Progenitor cell of endocrine pancreas (in vitro differentiated cells): ENCODE results near the gene RNF223. TPM values are rescaled to one million over a fixed set of nuclear protein-coding genes. Genes with fewer than 3 reads are reported as not detected.

Experiments
- DNase-seq: peaks from one replicate; pipeline ENCODE4 v3.0.0; 2021; ENCODE audit warnings: low spot score; ENCODE audit not compliant: unreplicated experiment
- H3K27ac Mint-ChIP-seq: 2 replicates; pipeline ENCODE4 v1.8.0; 2021; ENCODE audit warnings: mild to moderate bottlenecking, moderate library complexity, mixed read lengths
- H3K27me3 Mint-ChIP-seq: 2 replicates; pipeline ENCODE4 v1.8.0; 2021; ENCODE audit warnings: mixed read lengths
- H3K36me3 Mint-ChIP-seq: 2 replicates; pipeline ENCODE4 v1.8.0; 2022; ENCODE audit warnings: mixed read lengths; ENCODE audit not compliant: insufficient read depth
- H3K4me1 Mint-ChIP-seq: 2 replicates; pipeline ENCODE4 v1.8.0; 2021; ENCODE audit warnings: low read depth, mixed read lengths
- H3K4me3 Mint-ChIP-seq: 2 replicates; pipeline ENCODE4 v1.8.0; 2021; ENCODE audit warnings: low read depth, mild to moderate bottlenecking, moderate library complexity, mixed read lengths
- H3K9me3 Mint-ChIP-seq: 2 replicates; pipeline ENCODE4 v1.8.0; 2021; ENCODE audit warnings: low read depth, mixed read lengths
- total RNA-seq: library from RNA; stranded (reverse); gene quantifications from 2 replicates; pipeline ENCODE4 v1.2.1, GENCODE V29; 2021
- TF ChIP-seq, protein P1 (sequence below): fragments of 200-600 bp; sonication (generic); IDR thresholded peaks from one replicate; pipeline ENCODE4 v1.5.0; 2021; ENCODE audit warnings: antibody characterized with exemption, mild to moderate bottlenecking; ENCODE audit not compliant: unreplicated experiment

Gene RNF223
- total RNA-seq, 1 donor from 2014 or later: not detected

DNA sequence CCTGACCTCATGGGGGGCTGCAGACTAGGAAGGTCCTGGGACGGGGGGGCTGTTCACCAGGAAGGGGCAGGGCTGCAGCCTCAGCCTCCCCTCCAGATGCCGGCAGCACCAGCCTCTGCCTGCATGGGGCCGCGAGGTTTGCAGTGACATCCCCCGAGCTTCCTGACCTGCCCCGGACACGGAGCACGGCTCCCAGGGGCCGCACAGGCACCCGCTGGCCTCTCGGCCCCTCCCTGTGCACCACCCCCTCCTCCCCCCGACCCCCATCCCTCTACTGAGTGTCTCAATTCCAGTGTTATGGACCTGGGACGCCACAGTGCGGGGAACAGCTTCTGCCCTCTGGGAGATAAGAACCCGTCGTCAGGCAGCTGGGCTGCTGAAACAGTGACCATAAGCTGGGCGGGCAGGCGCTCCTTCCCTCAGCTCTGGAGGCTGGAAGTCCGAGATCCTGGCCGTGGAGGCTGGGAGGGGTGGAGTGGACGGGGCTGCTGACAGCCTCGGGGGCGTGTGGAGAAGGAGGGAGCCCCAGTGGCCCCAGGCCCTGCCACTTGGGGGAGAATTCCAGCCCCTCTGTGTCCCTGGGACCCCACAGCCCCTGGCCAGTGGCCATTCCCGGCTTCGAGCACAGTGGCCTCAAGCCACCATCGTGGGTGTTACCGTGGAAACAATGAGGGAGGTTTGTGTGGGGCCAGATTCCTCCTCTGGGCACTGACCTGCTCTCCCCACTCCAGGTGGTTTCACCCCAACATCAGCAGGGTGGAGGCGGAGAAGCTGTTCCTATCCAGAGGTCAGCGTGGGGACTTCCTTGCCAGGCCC lies 11.6 kb downstream of the RNF223 start:
- H3K9me3 Mint-ChIP-seq: no peaks in the 10 kb centered on the region
- DNase-seq: no peak
- no peak overlapping the region for H3K27ac Mint-ChIP-seq
- H3K36me3 Mint-ChIP-seq: no peaks in the 10 kb centered on the region
- H3K27me3 Mint-ChIP-seq: peaks cover 49% of the 10 kb centered on the region
- TF ChIP-seq, protein P1, sequence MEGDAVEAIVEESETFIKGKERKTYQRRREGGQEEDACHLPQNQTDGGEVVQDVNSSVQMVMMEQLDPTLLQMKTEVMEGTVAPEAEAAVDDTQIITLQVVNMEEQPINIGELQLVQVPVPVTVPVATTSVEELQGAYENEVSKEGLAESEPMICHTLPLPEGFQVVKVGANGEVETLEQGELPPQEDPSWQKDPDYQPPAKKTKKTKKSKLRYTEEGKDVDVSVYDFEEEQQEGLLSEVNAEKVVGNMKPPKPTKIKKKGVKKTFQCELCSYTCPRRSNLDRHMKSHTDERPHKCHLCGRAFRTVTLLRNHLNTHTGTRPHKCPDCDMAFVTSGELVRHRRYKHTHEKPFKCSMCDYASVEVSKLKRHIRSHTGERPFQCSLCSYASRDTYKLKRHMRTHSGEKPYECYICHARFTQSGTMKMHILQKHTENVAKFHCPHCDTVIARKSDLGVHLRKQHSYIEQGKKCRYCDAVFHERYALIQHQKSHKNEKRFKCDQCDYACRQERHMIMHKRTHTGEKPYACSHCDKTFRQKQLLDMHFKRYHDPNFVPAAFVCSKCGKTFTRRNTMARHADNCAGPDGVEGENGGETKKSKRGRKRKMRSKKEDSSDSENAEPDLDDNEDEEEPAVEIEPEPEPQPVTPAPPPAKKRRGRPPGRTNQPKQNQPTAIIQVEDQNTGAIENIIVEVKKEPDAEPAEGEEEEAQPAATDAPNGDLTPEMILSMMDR: no peak
- H3K4me1 Mint-ChIP-seq: peaks cover 4% of the 10 kb centered on the region
- H3K4me3 Mint-ChIP-seq: no peak overlapping the region

DNA sequence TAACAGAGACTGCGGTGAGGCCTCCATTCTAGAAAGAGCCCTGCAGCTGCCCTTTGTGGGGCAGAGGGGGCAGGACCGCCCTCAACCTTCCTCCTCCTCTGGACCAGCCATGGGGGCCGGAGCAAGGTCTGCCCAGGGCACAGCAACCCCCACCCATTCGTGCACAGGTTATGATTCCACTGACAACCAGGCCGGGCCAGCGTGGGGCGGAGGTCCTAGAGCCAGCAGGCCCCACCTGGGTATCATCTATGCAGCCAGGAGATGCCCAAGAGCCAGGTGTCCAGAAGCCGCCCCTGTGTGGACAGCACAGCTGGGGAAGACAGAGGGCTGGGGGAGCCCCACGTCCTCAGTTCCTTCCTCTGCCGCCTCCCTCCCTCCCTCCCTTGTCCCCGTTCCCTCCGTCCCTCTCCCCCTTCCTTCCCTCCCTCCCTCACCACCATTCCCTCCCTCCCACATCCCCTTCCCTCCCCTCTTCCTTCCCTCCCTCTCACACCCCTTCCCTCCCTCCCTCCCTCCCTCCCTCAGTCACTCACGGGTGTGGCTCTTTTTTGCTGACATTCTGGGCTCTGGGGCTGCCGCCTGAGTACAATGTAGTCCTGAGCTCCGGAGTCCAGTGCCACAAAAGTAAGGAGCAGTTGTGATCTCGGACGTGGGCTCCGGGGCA lies 12.3 kb downstream of the RNF223 start:
- Mint-ChIP-seq H3K4me3 (no peak overlapping the region), H3K27me3 (peaks cover 51% of the 10 kb centered on the region), H3K36me3 (no peaks in the 10 kb centered on the region), H3K4me1 (peaks cover 4% of the 10 kb centered on the region), H3K27ac (no peak overlapping the region), H3K9me3 (no peaks in the 10 kb centered on the region)
- TF ChIP-seq, protein P1: no peak
- no peak for DNase-seq

DNA sequence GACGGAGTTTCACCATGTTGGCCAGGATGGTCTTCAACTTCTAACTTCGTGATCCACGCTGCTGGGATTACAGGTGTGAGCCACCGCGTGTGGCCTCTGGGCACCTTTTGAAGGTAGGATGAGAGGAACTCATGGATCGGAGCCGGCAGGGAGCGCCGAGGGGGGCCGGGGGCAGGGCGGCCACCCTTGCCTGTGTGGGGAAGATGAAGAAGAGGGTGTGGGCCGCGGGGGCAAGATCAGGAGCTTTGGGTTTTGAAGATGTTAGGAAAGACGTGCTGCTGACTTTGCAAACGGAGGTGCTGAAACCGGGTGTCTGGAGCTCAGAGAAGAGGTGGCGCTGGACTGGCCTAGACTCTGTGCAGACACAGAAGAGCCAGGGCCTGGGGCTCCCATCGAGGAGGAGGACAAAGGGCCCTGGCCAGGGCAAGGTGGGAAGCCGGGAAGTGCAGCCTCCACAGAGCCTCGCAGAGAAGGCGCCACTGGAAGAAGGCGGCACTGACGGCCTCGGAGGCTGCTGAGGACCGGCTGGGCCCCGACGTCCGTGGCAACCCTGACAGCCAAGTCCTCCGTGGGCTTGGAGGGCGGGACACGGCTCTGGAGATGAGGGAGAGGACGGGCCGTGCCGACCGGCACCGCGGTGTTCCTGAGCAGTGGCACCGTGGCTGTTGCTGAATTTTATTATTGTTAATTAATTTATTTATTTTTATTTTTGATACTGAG lies 13.7 kb downstream of the RNF223 start:
- TF ChIP-seq, protein P1: no peak
- Mint-ChIP-seq H3K4me1 (peaks cover 4% of the 10 kb centered on the region), H3K27me3 (peaks cover 43% of the 10 kb centered on the region), H3K9me3 (no peaks in the 10 kb centered on the region), H3K27ac (no peak overlapping the region), H3K4me3 (peak overlapping the region; percentile 46), H3K36me3 (peaks cover 3% of the 10 kb centered on the region)
- DNase-seq: no peak

DNA sequence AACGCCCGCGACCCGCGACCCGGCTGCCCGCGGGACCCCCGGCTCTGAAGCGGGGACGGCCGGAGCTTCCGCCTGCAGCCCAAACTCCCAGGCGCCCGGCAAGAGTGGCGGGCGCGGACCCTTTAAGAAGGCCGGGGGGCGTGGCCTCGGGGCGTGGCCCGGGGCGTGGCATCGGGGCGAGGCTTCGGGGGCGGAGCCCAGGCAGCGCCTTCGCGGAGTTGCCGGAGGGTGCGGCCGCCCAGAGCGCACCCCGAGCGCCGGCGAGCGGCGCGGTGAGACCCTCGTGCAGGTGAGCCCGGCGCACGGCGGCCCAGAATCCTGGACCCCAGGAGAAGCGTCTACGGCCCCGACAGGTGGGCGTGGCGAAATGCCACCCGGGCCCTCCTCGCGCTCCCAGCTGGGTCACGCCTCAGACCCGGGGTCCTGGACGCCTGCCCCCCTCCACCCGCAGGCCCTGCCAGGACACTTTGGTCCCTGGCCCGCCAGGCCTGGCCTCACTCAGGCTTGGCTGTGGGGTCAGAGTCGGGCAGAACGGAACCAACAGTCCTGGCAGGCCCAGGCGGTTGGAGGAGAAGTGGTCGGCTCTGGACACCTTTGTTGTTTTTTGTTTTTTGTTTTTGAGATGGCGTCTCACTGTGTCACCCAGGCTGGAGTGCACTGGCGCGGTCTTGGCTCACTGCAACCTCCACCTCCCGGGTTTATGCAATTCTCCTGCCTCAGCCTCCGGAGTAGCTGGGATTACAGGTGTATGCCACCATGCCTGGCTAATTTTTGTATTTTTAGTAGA lies 14.4 kb downstream of the RNF223 start:
- peaks cover 41% of the 10 kb centered on the region for H3K27me3 Mint-ChIP-seq
- H3K36me3 Mint-ChIP-seq: peaks cover 3% of the 10 kb centered on the region
- peak overlapping the region; percentile 46 for H3K4me3 Mint-ChIP-seq
- H3K9me3 Mint-ChIP-seq: no peaks in the 10 kb centered on the region
- peak; percentile 62 for DNase-seq
- TF ChIP-seq, protein P1: no peak
- peaks cover 4% of the 10 kb centered on the region for H3K4me1 Mint-ChIP-seq
- H3K27ac Mint-ChIP-seq: no peak overlapping the region
